SK-MEL-5 (cell line): ENCODE measurements around the gene MAPRE3. TPM values are rescaled to one million over a fixed set of nuclear protein-coding genes. Genes with fewer than 3 reads are reported as not detected.

Experiments
- DNase-seq: peaks from one replicate; pipeline ENCODE4 v3.0.0-alpha.2; 2016; ENCODE audit warnings: low read depth, low spot score
- in situ Hi-C: cut with HindIII; loops from 2 replicates; pipeline ENCODE4 v1.10.0; 2016; ENCODE audit warnings: low sequenced_read_pairs, high pct_unique_total_duplicates, low pct_unique_long_range_greater_than_20kb
- total RNA-seq: library from RNA; depleted of rRNA; stranded (reverse); fragments of >200 nt; shearing (Covaris generic); gene quantifications from 2 replicates; pipeline ENCODE4 v1.2.3, GENCODE V29; 2014

MAPRE3 gene
- total RNA-seq, 1 experiment from 2014 or later: 3.5 TPM

GRCh38 chr2:27021253-27022049 lies 51.0 kb downstream of the MAPRE3 start:
- no peak for DNase-seq
- in situ Hi-C loops: no loop called here

DNA sequence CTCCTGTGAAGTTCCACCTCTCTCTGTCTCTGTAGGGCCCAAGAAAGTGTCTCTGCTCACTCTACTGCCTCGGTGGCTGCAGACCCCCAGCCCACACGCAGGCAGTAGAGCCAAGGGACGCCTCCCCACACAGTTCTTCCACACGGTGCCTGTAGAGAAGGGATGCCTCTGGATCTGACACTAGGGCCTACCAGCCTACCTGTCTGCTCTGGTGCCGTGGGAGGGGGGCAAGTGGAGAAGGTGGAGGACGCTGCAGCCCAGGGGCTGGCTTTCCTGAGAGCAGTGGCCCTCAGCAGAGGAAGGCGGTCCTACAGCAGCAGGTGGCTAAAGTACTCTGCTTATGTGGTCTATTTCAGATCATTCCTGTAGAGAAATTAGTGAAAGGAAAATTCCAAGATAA lies 53.3 kb downstream of the MAPRE3 start:
- DNase-seq: no peak
- in situ Hi-C loops: no loop called here

DNA sequence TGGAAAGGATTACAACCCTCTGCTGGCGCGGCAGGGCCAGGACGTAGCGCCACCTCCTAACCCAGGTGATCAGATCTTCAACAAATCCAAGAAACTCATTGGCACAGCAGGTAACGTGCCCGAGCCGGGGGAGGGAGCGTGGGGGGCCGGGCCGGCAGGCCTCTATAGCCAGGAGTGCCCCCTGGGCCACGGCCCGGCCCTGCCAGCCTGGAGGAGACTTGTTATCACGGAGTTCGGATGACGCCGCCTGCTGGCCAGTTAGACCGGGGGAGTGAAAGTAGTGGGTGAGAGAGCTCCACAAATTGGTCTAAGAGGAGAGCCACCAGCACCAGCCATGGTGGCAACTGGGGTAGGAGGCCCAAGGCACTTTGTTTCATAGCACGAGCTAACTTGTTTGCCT lies 53.8 kb downstream of the MAPRE3 start:
- DNase-seq: peak; percentile 79
- in situ Hi-C loops: no loop called here

- in situ Hi-C loops: no loop called here
- no peak for DNase-seq
These were observed 54.4 kb downstream of the MAPRE3 start for GRCh38 chr2:27024812-27025211.

DNA sequence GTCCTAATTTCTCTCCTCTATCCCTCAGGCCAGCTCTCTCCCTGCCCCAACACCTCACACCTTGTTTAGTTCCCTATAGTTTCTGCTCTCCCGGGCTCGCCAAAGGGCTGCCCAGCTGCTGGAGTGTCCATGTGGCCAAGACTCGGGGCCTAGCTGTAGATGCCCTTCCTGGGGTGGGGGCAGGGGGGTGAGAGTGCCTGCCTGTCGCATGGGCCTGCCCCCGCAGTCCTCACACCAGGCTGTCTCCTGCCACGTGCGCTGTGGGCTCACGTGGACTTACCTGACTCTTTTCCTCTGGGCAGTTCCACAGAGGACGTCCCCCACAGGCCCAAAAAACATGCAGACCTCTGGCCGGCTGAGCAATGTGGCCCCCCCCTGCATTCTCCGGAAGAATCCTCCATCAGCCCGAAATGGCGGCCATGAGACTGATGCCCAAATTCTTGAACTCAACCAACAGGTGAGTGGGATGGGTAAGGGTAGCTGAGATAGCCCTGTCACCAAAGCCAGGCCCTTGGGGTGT lies 54.9 kb downstream of the MAPRE3 start:
- no peak for DNase-seq
- in situ Hi-C loops: no loop called here

DNA sequence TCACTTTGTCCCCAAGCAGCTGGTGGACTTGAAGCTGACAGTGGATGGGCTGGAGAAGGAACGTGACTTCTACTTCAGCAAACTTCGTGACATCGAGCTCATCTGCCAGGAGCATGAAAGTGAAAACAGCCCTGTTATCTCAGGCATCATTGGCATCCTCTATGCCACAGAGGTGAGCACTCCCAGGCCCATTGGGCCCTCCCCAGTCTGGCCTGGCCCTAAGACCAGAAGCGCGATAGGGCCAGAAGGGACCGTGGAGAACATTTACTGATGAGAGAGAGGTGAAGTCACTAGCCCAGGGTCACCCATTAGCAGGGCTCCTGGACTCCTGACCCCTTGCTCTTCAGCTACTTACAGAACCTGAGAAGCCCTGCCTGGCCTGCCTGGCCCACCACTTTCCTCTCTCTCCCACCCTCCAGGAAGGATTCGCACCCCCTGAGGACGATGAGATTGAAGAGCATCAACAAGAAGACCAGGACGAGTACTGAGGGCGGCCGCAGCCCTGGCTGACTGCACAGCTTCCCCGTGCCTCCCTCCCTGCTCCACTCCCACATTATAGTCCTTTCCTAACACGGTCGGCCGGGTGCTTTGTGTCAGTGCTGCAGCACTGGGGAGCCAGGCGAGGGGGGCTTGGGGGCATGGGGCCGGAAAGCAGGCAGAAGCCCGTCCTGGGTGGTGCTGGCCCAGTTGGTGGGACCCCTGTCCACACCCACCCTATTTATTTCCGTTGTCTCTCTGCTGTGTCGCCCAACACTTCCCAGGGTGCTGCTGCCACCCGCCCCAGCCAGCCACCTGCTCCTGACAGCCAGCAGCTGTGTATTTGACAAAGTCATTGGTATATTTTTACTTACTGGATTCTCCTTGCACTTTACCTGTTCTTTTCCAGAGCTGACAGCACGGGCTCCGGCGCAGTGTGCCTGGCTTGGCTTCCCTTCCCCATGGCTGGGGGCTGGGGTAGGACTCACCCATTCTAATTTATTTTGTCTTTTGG lies 55.7 kb downstream of the MAPRE3 start:
- DNase-seq: no peak
- in situ Hi-C loops: no loop called here

GRCh38 chr2:27027211-27027651 lies 56.8 kb downstream of the MAPRE3 start:
- in situ Hi-C loops: no loop called here
- DNase-seq: no peak

DNA sequence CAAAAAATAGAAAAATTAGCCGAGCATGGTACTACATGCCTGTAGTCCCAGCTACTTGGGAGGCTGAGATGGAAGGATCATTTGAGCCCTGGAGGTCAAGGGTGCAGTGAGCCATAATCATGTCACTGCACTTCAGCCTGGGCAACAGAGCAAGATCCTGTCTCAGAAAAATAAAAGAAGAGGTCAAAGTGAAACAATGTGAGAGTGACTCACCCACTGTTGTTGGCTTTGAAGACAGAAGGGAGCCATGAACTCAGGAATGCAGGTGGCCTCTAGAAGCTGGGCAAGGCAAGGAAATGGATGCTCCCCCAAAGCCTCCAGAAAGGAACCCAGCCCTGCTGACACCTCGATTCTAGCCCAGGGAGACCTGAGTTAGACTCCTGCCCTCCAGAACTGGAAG lies 58.6 kb downstream of the MAPRE3 start:
- in situ Hi-C loops: no loop called here
- DNase-seq: no peak

DNA sequence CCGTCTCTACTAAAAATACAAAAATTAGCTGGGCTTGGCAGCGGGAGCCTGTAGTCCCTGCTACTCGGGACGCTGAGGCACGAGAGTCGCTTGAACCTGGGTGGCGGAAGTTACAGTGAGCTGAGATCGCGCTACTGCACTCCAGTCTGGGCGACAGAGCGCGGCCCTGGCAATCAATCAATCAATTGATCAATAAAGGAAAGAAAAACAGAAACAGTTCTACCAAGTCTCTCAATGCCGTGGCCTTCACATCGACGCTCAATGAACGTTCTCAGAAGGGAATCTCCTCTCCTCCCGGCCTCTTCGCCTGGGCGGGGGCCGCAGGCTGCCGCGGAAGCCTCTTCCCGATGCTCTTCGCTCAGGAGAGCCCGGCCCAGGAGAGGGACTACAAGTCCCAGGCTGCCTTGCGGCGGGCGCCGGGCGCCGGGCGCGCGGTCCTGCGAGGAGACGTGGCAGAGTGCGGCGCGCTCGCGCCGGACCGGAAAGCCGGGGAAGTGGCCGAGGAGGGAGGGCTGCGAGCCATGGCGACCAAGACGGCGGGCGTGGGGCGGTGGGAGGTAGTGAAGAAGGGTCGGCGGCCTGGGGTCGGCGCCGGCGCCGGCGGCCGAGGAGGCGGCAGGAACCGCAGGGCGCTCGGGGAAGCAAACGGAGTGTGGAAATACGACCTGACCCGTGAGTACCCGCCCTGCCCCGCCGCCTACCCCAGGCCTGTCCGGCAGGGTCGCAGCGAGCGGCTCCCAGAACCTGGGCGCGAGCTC lies 62.2 kb downstream of the MAPRE3 start, which contains the start of gene TMEM214:
TSS of gene TMEM214 (plus strand) at position 471 of the 758 bp plus-strand sequence. CDS start at position 522, 51 bp downstream.
- DNase-seq: peak; percentile 91
- in situ Hi-C loops: no loop called here

DNA sequence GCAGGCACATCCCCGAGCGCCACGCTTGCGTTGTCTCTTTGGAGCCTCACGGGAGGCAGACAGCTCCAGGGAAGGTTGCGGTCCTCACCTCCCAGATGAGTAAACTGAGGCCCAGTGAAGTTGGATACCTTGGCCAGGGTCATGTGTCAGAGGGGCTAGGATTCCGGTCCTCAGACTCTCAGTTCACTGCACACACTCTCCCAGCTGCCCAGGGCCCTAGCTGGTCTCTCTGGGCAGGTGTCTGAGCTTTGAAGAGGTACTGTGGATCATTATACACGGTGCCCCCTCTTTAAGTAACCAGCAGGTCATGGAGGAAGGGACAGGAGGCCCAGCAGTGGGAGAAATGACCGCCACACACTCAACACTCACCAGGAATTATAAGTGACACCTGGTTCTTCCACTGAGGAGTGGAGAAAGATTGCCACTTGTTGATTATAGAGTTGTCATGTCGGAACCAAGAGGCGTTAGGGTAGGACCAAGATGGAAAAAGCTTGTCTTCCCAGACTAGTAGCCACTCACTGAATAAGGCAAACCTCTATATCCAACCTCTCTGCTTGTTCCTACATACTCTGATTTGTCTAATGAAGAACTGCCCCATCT lies 62.9 kb downstream of the MAPRE3 start:
- no peak for DNase-seq
- in situ Hi-C loops: no loop called here

GRCh38 chr2:27038012-27038411 lies 67.6 kb downstream of the MAPRE3 start:
- DNase-seq: no peak
- in situ Hi-C loops: no loop called here

GRCh38 chr2:27038631-27039339 lies 68.3 kb downstream of the MAPRE3 start:
- DNase-seq: no peak
- in situ Hi-C loops: no loop called here

DNA sequence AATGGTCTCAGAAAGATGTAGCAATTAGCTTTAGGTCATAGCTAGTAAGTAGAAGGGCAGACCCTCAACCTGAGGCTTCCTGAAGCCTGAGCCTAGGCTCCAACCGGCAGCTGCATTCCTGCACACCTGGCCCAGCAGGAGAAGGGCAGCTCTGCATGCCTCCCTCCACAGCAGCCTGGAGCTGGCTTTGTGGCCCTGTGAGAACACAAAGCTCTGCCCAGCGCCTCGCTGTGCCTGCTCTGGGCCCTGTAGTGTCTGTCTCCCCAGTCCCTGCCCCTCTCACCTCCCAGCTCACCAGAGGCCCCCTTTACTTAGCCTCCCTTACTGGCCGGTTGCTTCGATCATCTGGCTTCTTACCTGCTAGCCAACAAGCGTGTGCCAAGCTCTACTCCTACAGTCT lies 69.0 kb downstream of the MAPRE3 start:
- no peak for DNase-seq
- in situ Hi-C loops: no loop called here

GRCh38 chr2:27039871-27040270 lies 69.4 kb downstream of the MAPRE3 start:
- in situ Hi-C loops: no loop called here
- DNase-seq: no peak

GRCh38 chr2:27040282-27040681 lies 69.8 kb downstream of the MAPRE3 start:
- in situ Hi-C loops: no loop called here
- DNase-seq: no peak

DNA sequence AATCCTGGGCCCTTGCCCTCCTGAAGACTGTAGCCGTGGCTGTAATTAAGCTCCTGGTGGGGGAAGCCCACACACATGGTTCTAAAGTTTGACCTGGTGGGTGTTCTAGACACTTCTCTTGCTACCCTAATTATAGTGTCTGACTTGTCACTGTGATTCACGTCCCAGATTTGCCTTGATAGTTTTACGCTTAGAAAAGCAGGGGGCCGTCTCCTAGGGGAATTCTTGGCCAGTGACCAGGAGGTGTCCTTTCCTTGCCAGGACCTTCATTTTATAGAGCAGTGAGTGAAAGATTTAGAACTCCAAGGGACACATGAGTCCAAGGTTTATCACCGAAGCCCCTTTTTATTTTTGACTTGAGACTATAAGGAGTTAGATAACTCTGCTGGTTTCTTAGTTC lies 71.3 kb downstream of the MAPRE3 start:
- in situ Hi-C loops: no loop called here
- DNase-seq: no peak
